ENCODE data around the gene EPN3.

DNA sequence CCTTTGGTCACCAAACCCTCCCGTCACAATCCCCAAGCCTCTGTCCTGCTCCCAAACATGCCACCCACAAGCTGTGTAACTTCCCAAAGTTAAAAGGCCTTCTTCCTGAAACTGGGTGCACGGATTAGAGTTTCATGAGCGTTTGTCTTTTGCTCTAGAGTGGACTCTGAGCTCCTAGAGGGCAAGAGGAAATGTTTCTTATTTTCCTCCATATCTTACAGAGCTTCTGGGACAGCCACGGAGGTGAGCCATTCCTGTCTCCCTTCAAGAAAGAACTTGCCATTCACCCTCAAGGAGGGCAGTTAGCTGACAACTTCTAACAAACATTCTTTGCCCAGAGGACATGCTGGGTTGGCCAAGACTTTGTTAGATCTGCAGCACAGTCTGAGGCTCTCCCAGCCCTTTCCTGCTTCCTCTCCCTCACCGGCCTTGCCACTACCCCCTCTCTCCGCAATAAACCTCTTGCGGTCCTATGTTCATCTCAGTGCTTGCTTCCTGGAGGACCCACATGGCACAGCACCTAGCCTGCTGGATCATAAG, 26.9 kb upstream of the EPN3 start:
- no peak for TF ChIP-seq CTCF (IDR thresholded peaks at IDR 0.05)
- no peak for TF ChIP-seq EZH2 (IDR thresholded peaks at IDR 0.05; ENCODE audit: borderline replicate concordance, insufficient read depth, low read depth, low read length, poor library complexity, severe bottlenecking)

All from B cell (primary cell).